Fibroblast of lung (primary cell): Measurements from ENCODE around the gene OXGR1.

Source experiments
- EZH2 ChIP-seq: IDR thresholded peaks from 2 replicates; pipeline ENCODE4 v1.5.1; 2012; ENCODE audit warnings: low read length, control low read depth, mild to moderate bottlenecking; ENCODE audit errors: missing control alignments
- TF ChIP-seq, protein P1 (sequence below), 2 donors: IDR thresholded peaks in 1 of 2; conservative IDR thresholded peaks in 1 of 2; 1 replicate in 1 of 2; 2 replicates in 1 of 2; pipeline ENCODE4 v1.5.1; 2011 to 2012; ENCODE audit warnings: low read length in 2 of 2, control low read depth in 1 of 2, inconsistent platforms in 1 of 2, low read depth in 1 of 2, mild to moderate bottlenecking in 1 of 2

DNA sequence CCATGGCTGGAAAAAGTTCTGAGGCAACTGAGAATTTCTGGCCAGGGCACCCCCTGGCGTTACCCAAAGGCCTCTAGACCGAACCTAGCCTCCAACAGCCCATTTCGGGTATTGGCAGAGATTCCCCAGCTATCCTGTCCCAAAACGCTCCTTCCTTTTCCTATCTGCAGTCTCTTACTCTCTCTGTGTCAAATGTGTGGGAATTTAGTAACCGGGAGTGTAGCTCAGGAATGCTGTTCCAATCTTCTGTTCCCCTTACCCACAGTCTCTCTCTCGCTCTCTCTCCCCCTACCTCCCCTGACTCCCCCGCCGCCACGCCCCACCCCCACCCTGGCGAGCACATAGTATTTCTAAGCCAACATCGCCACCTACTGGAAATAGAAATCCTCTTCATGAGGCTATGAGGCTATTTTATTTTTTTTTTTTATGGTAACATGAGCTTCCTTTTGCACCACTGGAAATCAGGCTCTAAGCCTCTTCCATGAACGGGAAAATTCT, 27.0 kb downstream of the OXGR1 start:
- TF ChIP-seq, protein P1, sequence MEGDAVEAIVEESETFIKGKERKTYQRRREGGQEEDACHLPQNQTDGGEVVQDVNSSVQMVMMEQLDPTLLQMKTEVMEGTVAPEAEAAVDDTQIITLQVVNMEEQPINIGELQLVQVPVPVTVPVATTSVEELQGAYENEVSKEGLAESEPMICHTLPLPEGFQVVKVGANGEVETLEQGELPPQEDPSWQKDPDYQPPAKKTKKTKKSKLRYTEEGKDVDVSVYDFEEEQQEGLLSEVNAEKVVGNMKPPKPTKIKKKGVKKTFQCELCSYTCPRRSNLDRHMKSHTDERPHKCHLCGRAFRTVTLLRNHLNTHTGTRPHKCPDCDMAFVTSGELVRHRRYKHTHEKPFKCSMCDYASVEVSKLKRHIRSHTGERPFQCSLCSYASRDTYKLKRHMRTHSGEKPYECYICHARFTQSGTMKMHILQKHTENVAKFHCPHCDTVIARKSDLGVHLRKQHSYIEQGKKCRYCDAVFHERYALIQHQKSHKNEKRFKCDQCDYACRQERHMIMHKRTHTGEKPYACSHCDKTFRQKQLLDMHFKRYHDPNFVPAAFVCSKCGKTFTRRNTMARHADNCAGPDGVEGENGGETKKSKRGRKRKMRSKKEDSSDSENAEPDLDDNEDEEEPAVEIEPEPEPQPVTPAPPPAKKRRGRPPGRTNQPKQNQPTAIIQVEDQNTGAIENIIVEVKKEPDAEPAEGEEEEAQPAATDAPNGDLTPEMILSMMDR (conservative IDR thresholded peaks at IDR 0.05 in 1 of 2, IDR thresholded peaks at IDR 0.05 in 1 of 2; ENCODE audit: low read depth in 1 of 2, low read length in 2 of 2): no peak
- TF ChIP-seq EZH2: no peak
